ENCODE results near the gene DCC.

Gene DCC

GRCh38 chr18:53056064-53056463 is 716.1 kb downstream of the DCC start:
- DNase-seq (ENCODE audit: low read depth): no peak
- H3K4me3 ChIP-seq (ENCODE audit: low read length): no peak overlapping the region
- no peak for TF ChIP-seq CTCF (IDR thresholded peaks at IDR 0.05; ENCODE audit: insufficient read depth, low read depth, low read length, missing control alignments)

- no peak for TF ChIP-seq CTCF (IDR thresholded peaks at IDR 0.05; ENCODE audit: insufficient read depth, low read depth, low read length, missing control alignments)
- no peak for DNase-seq (ENCODE audit: low read depth)
- no peak overlapping the region for H3K4me3 ChIP-seq (ENCODE audit: low read length)
These were observed 730.8 kb downstream of the DCC start for GRCh38 chr18:53070788-53071187.

GRCh38 chr18:53080687-53081086 is 740.7 kb downstream of the DCC start:
- TF ChIP-seq CTCF (IDR thresholded peaks at IDR 0.05; ENCODE audit: insufficient read depth, low read depth, low read length, missing control alignments): no peak
- DNase-seq (ENCODE audit: low read depth): no peak
- H3K4me3 ChIP-seq (ENCODE audit: low read length): no peak overlapping the region

GRCh38 chr18:53093636-53094035 is 753.6 kb downstream of the DCC start:
- H3K4me3 ChIP-seq (ENCODE audit: low read length): no peak overlapping the region
- DNase-seq (ENCODE audit: low read depth): no peak
- TF ChIP-seq CTCF (IDR thresholded peaks at IDR 0.05; ENCODE audit: insufficient read depth, low read depth, low read length, missing control alignments): no peak

- no peak overlapping the region for H3K4me3 ChIP-seq (ENCODE audit: low read length)
- no peak for DNase-seq (ENCODE audit: low read depth)
- no peak for TF ChIP-seq CTCF (IDR thresholded peaks at IDR 0.05; ENCODE audit: insufficient read depth, low read depth, low read length, missing control alignments)
These were observed 761.6 kb downstream of the DCC start for GRCh38 chr18:53101536-53102105.

- no peak overlapping the region for H3K4me3 ChIP-seq (ENCODE audit: low read length)
- DNase-seq (ENCODE audit: low read depth): no peak
- TF ChIP-seq CTCF (IDR thresholded peaks at IDR 0.05; ENCODE audit: insufficient read depth, low read depth, low read length, missing control alignments): no peak
These were observed 774.4 kb downstream of the DCC start for GRCh38 chr18:53114441-53114840.

GRCh38 chr18:53115876-53116585 is 776.0 kb downstream of the DCC start:
- H3K4me3 ChIP-seq (ENCODE audit: low read length): no peak overlapping the region
- no peak for DNase-seq (ENCODE audit: low read depth)
- no peak for TF ChIP-seq CTCF (IDR thresholded peaks at IDR 0.05; ENCODE audit: insufficient read depth, low read depth, low read length, missing control alignments)
